SK-MEL-5 (cell line): Measurements from ENCODE around the gene CWC15. TPM values are rescaled to one million over a fixed set of nuclear protein-coding genes. Genes with fewer than 3 reads are reported as not detected.
A peak's percentile ranks its signal among the peaks of the same experiment; 100 is the strongest.
"Not testable (repeated sequence)": the region's sequence is repeated elsewhere in the genome, so short reads cannot be mapped to it uniquely, and the experiment has no call there.

Source experiments
- DNase-seq: peaks from one replicate; pipeline ENCODE4 v3.0.0-alpha.2; 2016; ENCODE audit warnings: low read depth, low spot score
- in situ Hi-C: cut with HindIII; loops from 2 replicates; pipeline ENCODE4 v1.10.0; 2016; ENCODE audit warnings: low sequenced_read_pairs, high pct_unique_total_duplicates, low pct_unique_long_range_greater_than_20kb
- polyA plus RNA-seq, 2 experiments: library from polyadenylated mRNA; depleted of rRNA; stranded (reverse); fragments of >200 nt; gene quantifications; 2 replicates each; pipeline ENCODE4 v1.2.3, GENCODE V29; 2015
- total RNA-seq: library from RNA; depleted of rRNA; stranded (reverse); fragments of >200 nt; shearing (Covaris generic); gene quantifications from 2 replicates; pipeline ENCODE4 v1.2.3, GENCODE V29; 2014; rRNA removed

Gene CWC15
- 47.2 and 47.3 TPM in 2 replicates for total RNA-seq
- polyA plus RNA-seq (2015; cell fraction: cytosol; rRNA removed): 15.8 and 20.2 TPM in 2 replicates
- 96.3 and 121 TPM in 2 replicates for polyA plus RNA-seq (2015; cell fraction: nucleus; rRNA removed)

- DNase-seq: peak; percentile 91
- in situ Hi-C loops: no loop called here
Measured at GRCh38 chr11:94973099-94973968, at the start of gene CWC15, which contains the start of gene KDM4D. Gene CWC15, minus strand, starts transcription at chr11:94973556. Its CDS starts 1,371 bp downstream, at chr11:94972185. Gene KDM4D, plus strand, starts transcription at chr11:94973709. Its CDS starts 23,664 bp downstream, at chr11:94997373.

GRCh38 chr11:95021468-95021867, 48.1 kb upstream of the CWC15 start:
- DNase-seq, in situ Hi-C loops: not testable (repeated sequence)

- no peak for DNase-seq
Measured at GRCh38 chr11:95016139-95016538, 42.8 kb upstream of the CWC15 start.

GRCh38 chr11:95014184-95014821, 40.9 kb upstream of the CWC15 start:
- in situ Hi-C loops: no loop called here
- DNase-seq: no peak

More at GRCh38 chr11:95016139-95016538, 42.8 kb upstream of the CWC15 start:
- in situ Hi-C loops: no loop called here

- no peak for DNase-seq
- in situ Hi-C loops: no loop called here
Measured at GRCh38 chr11:95011376-95011775, 38.0 kb upstream of the CWC15 start.

- in situ Hi-C loops: no loop called here
Measured at GRCh38 chr11:95005642-95006041, 32.3 kb upstream of the CWC15 start.

GRCh38 chr11:95003716-95004115, 30.4 kb upstream of the CWC15 start:
- in situ Hi-C loops: no loop called here
- no peak for DNase-seq

More at GRCh38 chr11:95005642-95006041, 32.3 kb upstream of the CWC15 start:
- DNase-seq: no peak

- in situ Hi-C loops: no loop called here
- DNase-seq: no peak
Measured at GRCh38 chr11:94998285-94998684, 24.9 kb upstream of the CWC15 start.

- DNase-seq: no peak
- in situ Hi-C loops: no loop called here
Measured at GRCh38 chr11:94997437-94997836, 24.1 kb upstream of the CWC15 start.

- DNase-seq: no peak
- in situ Hi-C loops: no loop called here
Measured at GRCh38 chr11:94993400-94993943, 20.1 kb upstream of the CWC15 start.

GRCh38 chr11:94988748-94989147, 15.4 kb upstream of the CWC15 start:
- in situ Hi-C loops: no loop called here
- no peak for DNase-seq

GRCh38 chr11:94987378-94987777, 14.0 kb upstream of the CWC15 start:
- no peak for DNase-seq
- in situ Hi-C loops: no loop called here

GRCh38 chr11:94975599-94975998, 2.2 kb upstream of the CWC15 start:
- DNase-seq: no peak
- in situ Hi-C loops: no loop called here

GRCh38 chr11:94974178-94974577, 822 bp upstream of the CWC15 start:
- DNase-seq: no peak
- in situ Hi-C loops: no loop called here

GRCh38 chr11:94972700-94973098, 657 bp downstream of the CWC15 start:
- in situ Hi-C loops: no loop called here
- no peak for DNase-seq

- in situ Hi-C loops: no loop called here
- DNase-seq: peak; percentile 50
Measured at GRCh38 chr11:94968334-94968958, 4.9 kb downstream of the CWC15 start.

- in situ Hi-C loops: no loop called here
- DNase-seq: no peak
Measured at GRCh38 chr11:94964934-94965333, 8.4 kb downstream of the CWC15 start.

GRCh38 chr11:94961255-94961654, 12.1 kb downstream of the CWC15 start:
- in situ Hi-C loops: no loop called here

More at GRCh38 chr11:94961255-94961654, 12.1 kb downstream of the CWC15 start:
- no peak for DNase-seq
